Lower leg skin (tissue), 4 donors: ENCODE data around the gene RNF145. TPM values are rescaled to one million over a fixed set of nuclear protein-coding genes. Genes with fewer than 3 reads are reported as not detected.

Experiments
- DNase-seq, 2 donors: peaks; one replicate each; pipeline ENCODE4 v3.0.0-alpha.2; 2019; ENCODE audit warnings: low spot score in 2 of 2
- H3K4me3 ChIP-seq: fragments of 200-600 bp; sonication (generic); 2 replicates; pipeline ENCODE4 v1.5.1; 2017; ENCODE audit warnings: mild to moderate bottlenecking, low read depth; ENCODE audit not compliant: poor library complexity, severe bottlenecking
- POLR2A ChIP-seq, 2 donors: fragments of 450-650 bp; IDR thresholded peaks; one replicate each; pipeline ENCODE4 v1.6.1; 2016 to 2017; ENCODE audit warnings: antibody characterized with exemption in 2 of 2, mild to moderate bottlenecking in 1 of 2, moderate library complexity in 1 of 2
- WGBS, 2 donors: methylation state at CpG; one replicate each; pipeline ENCODE4 v1.1.5; 2018; 5-methylcytosine and 5-hydroxymethylcytosine counted together
- intact Hi-C: fragments of 100-400 bp; cut with DNase I; formaldehyde crosslinking; loops from one replicate; pipeline ENCODE4 v1.15.0; 2023; ENCODE audit warnings: low total_unique reads
- total RNA-seq, 4 donors: library from RNA; depleted of rRNA; stranded (reverse); fragments of >200 nt; gene quantifications; one replicate each; pipeline ENCODE4 v1.1.0, GENCODE V29; 2016
- TF ChIP-seq, protein P1 (sequence below), 3 donors: fragments of 450-650 bp; IDR thresholded peaks; one replicate each; pipeline ENCODE4 v1.5.1; 2016; ENCODE audit warnings: antibody characterized with exemption in 3 of 3, mild to moderate bottlenecking in 3 of 3, moderate library complexity in 2 of 3

Gene RNF145
- total RNA-seq, 4 donors from 2014 or later: 32.8 to 57.0 (median 43.9) TPM

DNA sequence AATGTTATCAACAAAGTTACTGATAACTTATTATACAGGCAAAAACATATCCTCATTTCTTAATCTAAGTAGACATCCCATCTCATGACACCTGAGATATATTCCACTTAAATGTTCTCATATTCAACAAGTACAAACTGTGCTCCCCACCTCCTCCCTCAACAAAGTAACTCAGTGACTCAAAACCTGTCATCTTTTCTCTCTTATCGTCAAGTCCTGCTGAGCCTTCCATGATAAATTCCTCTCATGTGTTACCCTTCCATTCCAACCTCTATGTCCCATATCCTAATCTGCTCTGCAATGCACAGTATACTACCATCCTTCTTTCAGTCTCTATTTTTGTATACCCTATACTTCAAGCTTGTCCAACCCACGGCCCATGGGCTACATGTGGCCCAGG lies 13.6 kb downstream of the RNF145 start:
- intact Hi-C loops: no loop called here
- DNase-seq: no peak
- TF ChIP-seq POLR2A (IDR thresholded peaks at IDR 0.05): no peak
- TF ChIP-seq, protein P1, sequence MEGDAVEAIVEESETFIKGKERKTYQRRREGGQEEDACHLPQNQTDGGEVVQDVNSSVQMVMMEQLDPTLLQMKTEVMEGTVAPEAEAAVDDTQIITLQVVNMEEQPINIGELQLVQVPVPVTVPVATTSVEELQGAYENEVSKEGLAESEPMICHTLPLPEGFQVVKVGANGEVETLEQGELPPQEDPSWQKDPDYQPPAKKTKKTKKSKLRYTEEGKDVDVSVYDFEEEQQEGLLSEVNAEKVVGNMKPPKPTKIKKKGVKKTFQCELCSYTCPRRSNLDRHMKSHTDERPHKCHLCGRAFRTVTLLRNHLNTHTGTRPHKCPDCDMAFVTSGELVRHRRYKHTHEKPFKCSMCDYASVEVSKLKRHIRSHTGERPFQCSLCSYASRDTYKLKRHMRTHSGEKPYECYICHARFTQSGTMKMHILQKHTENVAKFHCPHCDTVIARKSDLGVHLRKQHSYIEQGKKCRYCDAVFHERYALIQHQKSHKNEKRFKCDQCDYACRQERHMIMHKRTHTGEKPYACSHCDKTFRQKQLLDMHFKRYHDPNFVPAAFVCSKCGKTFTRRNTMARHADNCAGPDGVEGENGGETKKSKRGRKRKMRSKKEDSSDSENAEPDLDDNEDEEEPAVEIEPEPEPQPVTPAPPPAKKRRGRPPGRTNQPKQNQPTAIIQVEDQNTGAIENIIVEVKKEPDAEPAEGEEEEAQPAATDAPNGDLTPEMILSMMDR (IDR thresholded peaks at IDR 0.05): no peak
- 95 to 98% methylated on average over 2 of the region's 2 CpGs for WGBS, 2 donors
- H3K4me3 ChIP-seq: no peak overlapping the region

DNA sequence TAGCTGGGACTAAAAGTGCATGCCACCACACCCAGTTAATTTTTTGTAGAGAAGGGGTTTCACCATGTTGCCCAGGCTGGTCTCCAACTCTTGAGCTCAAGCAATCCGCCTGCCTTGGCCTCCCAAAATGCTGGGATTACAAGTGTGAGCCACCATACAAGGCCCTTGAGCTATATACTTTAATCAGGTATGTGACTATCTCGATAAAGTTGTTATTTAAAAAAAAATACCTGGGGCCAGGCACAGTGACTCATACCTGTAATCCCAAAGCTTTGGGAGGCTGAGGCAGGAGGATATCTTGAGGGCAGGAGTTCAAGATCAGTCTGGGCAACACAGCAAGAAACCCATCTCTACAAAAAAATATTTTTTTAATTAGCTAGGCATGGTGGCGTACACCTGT lies 19.2 kb downstream of the RNF145 start:
- intact Hi-C loops: no loop called here
- WGBS, 2 donors: 91 to 93% methylated on average over 3 of the region's 3 CpGs
- no peak for TF ChIP-seq POLR2A (IDR thresholded peaks at IDR 0.05)
- TF ChIP-seq, protein P1 (IDR thresholded peaks at IDR 0.05): no peak
- H3K4me3 ChIP-seq: no peak overlapping the region
- DNase-seq: no peak

DNA sequence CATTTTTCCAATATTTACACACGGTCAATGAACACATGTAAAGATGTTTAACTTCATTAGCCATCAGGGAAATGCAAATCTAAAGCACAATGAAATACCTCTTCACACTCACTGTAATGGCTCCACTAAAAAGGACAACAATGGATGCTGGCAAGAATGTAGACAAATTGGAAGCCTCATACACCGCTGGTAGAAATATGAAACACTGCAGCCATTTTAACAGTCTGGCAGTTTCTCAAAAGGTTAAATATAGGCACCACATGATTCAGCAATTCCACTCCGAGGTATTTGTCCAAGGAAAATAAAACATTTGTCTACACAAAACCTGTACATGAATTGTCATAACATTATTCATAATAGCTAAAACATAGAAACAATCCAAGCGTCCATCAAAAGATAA lies 20.0 kb downstream of the RNF145 start:
- H3K4me3 ChIP-seq: no peak overlapping the region
- TF ChIP-seq POLR2A (IDR thresholded peaks at IDR 0.05): no peak
- TF ChIP-seq, protein P1 (IDR thresholded peaks at IDR 0.05): no peak
- no peak for DNase-seq
- intact Hi-C loops: no loop called here
- 63 to 71% methylated on average over 4 of the region's 4 CpGs for WGBS, 2 donors

DNA sequence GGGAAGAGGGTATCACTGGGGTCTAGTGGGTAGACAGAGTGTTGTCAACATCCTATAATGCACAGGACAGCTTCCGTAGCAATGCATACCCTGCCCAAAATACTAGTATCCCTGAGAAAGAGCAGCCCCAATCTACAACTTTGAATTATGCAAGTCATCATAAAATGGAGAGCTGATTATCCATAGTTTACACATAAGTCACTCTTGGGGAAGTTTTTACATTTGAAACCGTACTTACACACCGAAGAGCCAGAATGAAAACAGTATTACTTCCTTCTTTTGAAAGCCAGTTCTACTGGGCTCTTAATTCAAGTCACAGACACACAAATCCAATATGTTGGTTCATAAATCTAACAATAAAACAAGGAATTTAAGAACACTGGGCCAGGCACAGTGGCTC lies 21.6 kb downstream of the RNF145 start:
- intact Hi-C loops: no loop called here
- DNase-seq: no peak
- no peak for TF ChIP-seq POLR2A (IDR thresholded peaks at IDR 0.05)
- TF ChIP-seq, protein P1 (IDR thresholded peaks at IDR 0.05): no peak
- WGBS, 2 donors: 89 to 92% methylated on average over 3 of the region's 3 CpGs
- H3K4me3 ChIP-seq: no peak overlapping the region

DNA sequence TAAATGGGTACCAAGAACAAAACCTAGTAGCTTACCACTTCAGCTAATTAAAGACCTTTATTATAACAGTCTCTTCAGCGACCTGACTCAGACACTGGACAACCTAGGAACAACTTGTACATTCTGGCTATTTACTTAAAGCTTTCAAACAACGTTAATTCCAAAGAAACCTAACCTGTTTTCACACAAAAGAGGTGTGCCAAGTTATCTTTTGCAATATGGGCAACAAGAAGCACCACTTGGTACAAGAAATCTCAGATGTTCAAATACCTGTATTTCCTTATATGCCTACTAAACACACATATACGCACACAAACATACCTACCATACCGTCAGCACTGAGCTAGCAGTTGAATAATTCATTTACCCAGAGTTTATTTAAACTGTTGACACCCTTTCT lies 23.0 kb downstream of the RNF145 start:
- no peak for TF ChIP-seq POLR2A (IDR thresholded peaks at IDR 0.05)
- TF ChIP-seq, protein P1 (IDR thresholded peaks at IDR 0.05): no peak
- DNase-seq: no peak
- WGBS, 2 donors: 73 to 74% methylated on average over 4 of the region's 4 CpGs
- intact Hi-C loops: no loop called here
- no peak overlapping the region for H3K4me3 ChIP-seq

DNA sequence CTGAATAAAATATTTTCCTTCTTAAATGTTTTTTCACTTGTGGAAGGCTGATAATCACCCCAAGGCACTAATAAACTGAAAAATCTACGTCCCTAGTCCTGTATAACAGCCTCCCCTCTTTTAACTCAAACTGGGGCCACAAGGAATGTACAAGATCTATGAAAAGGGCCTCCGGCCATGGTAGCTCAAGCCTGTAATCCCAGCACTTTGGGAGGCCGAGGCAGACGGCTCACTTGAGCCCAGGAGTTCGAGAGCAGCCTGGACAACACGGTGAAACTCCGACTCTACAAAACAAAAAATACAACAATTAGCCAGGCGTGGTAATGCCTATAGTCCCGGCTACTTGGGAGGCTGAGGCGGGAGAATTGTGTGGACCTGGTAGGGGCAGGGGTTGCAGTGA lies 23.6 kb downstream of the RNF145 start:
- TF ChIP-seq, protein P1 (IDR thresholded peaks at IDR 0.05): no peak
- no peak for TF ChIP-seq POLR2A (IDR thresholded peaks at IDR 0.05)
- no peak for DNase-seq
- H3K4me3 ChIP-seq: no peak overlapping the region
- 77 to 86% methylated on average over 10 of the region's 10 CpGs for WGBS, 2 donors
- intact Hi-C loops: no loop called here
